ENCODE results near the gene SDF4.

GRCh38 chr1:1239227-1239613 is 7.4 kb upstream of the SDF4 start:
- TF ChIP-seq, protein P1, sequence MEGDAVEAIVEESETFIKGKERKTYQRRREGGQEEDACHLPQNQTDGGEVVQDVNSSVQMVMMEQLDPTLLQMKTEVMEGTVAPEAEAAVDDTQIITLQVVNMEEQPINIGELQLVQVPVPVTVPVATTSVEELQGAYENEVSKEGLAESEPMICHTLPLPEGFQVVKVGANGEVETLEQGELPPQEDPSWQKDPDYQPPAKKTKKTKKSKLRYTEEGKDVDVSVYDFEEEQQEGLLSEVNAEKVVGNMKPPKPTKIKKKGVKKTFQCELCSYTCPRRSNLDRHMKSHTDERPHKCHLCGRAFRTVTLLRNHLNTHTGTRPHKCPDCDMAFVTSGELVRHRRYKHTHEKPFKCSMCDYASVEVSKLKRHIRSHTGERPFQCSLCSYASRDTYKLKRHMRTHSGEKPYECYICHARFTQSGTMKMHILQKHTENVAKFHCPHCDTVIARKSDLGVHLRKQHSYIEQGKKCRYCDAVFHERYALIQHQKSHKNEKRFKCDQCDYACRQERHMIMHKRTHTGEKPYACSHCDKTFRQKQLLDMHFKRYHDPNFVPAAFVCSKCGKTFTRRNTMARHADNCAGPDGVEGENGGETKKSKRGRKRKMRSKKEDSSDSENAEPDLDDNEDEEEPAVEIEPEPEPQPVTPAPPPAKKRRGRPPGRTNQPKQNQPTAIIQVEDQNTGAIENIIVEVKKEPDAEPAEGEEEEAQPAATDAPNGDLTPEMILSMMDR (IDR thresholded peaks at IDR 0.05) = no peak
- TF ChIP-seq POLR2A (IDR thresholded peaks at IDR 0.05) = no peak

All from heart left ventricle (tissue), 13 donors.